GM21526 (cell line): ENCODE measurements around the gene HSD17B2.
"Not testable (repeated sequence)": the region's sequence is repeated elsewhere in the genome, so short reads cannot be mapped to it uniquely, and the experiment has no call there.

ENCODE experiments used
- ATAC-seq: cut with Tn5 transposase; IDR thresholded peaks from one replicate; pipeline ENCODE4 v1.9.1; 2021; ENCODE audit warnings: moderate library complexity; ENCODE audit not compliant: unreplicated experiment, low FRiP score

The HSD17B2 gene

GRCh38 chr16:82074019-82074558 lies 39.0 kb downstream of the HSD17B2 start:
- no peak for ATAC-seq

GRCh38 chr16:82078125-82078524 lies 43.1 kb downstream of the HSD17B2 start:
- ATAC-seq = no peak

DNA sequence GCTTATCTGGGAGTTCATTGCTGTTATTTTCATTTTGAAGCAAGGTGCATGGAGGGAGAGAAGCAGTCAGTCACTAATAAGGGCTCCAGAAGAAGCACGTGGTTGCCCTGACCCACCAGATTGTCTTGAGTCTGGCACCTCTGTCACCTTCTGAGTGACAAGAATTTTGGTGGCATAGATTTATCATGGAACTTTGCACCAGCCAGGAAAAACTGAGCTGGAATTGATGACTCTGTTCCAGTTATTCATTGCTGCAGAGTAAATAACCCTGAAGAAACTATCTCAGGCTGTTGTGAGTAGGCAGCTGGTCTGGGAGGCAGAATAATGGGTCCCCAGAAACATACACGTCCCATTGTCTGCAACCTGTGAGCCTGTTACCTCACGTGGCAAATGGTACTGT lies 44.8 kb downstream of the HSD17B2 start:
- ATAC-seq = no peak

DNA sequence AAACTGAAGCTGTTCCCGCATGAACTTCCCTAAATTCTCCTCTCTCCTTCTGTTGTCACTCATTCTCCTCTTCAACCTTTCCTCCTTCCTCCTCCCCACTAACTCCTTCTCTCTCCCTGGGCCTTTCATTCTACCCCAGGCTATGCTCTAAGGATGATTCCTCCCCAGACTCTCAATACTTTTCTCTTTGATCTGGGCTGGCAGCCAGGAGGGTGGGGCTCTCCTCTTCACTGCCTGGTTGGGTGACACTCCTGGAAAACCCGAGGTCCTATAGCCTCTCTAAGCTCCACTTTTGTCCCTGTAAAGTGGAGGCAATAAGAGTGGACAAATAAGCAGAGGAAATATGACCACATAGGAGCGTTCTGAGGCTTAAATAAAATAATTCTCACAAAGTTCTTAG lies 46.2 kb downstream of the HSD17B2 start:
- no peak for ATAC-seq

- no peak for ATAC-seq
Measured at GRCh38 chr16:82082097-82082496, 47.0 kb downstream of the HSD17B2 start.

- peak; percentile 59 for ATAC-seq
Measured at GRCh38 chr16:82082543-82083244, 47.6 kb downstream of the HSD17B2 start.

DNA sequence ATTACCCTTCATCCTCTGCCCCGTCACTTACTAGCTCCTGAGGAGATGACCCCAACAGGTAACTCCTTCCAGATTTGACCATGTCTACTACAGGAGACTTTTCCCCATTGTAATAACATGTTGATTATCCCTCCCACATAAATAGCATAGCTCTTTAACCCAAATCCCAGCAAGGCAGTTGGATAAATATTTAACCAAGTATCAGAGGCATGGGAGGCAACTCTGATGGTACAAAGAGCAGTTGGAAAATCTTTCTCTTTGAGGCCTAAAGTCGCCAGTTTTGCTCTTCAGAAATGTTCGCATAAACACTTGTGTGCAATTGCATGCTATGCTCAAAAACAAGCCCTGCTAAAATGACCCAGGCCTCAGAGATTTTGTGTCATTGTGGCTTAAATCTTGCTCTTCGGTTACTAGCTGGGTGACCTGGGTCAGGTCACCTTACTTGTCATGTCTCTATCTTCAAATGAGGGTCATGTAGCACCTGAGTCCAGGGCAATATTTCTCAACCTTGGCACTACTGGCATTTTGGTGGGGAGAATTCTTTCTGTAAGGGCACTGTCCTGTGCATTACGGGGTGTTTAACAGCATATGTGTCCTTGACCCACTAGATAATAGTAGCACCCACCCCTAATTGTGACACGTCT lies 48.8 kb downstream of the HSD17B2 start:
- ATAC-seq = no peak

GRCh38 chr16:82085011-82085779 lies 50.1 kb downstream of the HSD17B2 start:
- ATAC-seq = no peak

DNA sequence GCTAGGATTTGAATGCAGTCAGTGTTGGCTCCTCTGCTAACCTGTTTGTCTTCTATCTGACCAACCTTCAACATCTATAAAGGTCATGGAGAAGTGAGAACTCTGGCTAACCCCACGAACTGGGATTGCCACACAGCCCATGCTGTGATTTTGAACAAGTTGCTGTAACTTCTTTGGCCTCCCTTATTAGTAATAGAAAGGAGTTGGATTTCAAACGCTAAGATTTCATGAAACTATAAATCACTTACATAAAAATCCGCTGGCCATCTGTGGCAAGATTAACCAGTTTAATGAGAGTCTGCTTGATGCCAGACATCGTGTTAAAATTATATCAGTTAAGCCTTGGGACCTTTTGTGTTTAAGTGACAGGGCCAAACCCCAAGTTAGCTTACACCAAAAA lies 53.4 kb downstream of the HSD17B2 start:
- no peak for ATAC-seq

DNA sequence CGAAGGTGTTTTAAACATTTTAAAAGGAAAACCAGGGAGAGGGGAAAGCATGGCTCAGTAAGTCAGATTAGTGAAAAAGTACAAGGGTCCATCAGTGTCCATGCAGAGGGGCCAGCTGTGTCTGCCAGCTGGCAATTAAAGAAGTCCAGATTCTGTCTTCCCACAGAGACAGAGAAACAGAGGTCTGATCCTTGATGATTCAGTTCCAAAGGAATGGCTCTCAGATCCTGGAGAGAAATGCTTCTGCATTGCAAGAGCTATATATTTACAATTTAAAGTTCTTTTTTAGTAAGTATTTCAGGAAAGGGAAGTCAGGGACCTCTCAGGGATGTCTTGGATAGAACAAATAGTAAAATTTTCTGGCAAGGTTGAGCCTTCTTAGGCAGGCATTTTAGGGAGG lies 56.2 kb downstream of the HSD17B2 start:
- no peak for ATAC-seq

DNA sequence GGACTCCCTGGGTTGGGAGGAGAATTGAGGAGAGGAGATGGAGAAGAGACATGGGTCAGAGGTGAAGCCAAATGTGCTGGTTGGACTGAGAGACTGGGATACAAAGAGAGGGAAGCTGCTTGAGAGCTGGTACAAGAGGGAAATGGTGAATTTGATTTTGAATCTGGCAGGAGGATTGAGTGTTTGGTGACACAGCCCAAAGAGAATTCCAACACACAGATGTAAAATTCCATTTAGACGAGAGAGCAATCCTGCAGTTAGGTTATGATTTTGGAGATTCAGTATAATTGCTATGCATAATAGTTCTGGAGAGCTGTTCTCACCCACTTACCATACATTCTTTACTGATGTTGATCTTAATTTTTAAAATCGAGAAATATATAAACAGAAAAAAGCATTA lies 57.7 kb downstream of the HSD17B2 start:
- ATAC-seq = no peak

DNA sequence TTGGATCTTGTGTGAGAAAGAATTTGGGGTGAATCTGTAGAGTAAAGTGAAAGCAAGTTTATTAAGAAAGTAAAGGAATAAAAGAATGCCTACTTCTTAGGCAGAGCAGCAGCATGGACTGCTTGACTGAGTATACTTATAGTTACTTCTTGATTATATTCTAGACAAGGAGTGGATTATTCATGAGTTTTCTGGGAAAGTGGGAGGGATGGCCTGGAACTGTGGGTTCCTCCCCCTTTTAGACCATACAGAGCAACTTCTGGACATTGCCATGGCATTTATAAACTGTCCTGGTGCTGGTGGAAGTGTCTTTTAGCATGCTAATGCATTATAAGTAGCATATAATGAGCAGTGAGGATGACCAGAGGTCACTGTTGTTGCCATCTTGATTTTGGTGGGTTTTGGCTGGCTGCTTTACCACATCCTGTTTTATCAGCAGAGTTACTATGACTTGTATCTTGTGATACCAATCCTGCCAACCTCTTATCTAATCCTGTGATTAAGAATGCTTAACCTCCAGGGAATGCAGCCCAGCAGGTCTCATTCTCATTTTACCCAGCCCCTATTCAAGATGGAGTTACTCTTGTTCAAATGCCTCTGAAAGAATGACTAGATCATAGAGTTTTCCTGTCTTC lies 58.7 kb downstream of the HSD17B2 start:
- no peak for ATAC-seq

- no peak for ATAC-seq
Measured at GRCh38 chr16:82094942-82095540, 60.0 kb downstream of the HSD17B2 start.

DNA sequence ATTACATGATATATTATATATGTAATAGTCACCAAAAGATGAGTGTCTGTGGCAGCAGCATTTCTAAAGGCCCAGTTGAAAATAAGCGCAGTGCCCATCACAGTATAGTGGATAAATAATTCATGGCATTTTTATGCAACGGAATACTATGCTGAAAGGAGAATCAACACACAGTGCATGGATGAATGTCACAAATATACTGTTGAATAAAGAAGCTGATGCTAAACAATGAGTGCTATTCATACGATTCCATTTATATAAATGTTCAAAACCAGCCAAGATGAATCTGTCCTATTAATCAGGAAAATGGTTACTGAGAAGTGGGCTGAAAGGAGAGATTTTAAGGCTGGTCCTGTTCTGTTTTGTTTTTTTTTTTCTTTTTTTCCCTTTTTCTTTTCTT lies 61.6 kb downstream of the HSD17B2 start:
- no peak for ATAC-seq

GRCh38 chr16:82105107-82105506 lies 70.1 kb downstream of the HSD17B2 start:
- ATAC-seq = no peak

DNA sequence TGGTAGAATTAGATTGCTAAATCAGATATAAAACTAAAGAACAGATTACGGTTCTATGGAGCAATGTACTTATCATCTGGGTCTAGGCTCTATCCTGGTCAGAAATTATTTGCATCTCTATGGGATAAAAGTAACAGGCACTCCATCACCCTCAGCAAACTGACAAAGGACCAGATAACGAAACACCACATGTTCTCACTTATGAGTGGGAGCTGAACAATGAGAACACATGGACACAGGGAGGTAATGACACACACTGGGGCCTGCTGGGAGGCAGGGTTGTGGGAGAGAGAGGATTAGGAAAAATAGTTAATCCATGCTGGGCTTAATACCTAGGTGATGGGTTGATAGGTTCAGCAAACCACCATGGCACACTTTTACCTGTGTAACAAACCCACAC lies 73.0 kb downstream of the HSD17B2 start:
- no peak for ATAC-seq

- no peak for ATAC-seq
Measured at GRCh38 chr16:82108774-82109173, 73.7 kb downstream of the HSD17B2 start.

- ATAC-seq = not testable (repeated sequence)
Measured at GRCh38 chr16:82109266-82109665, 74.2 kb downstream of the HSD17B2 start.

GRCh38 chr16:82111944-82112343 lies 76.9 kb downstream of the HSD17B2 start:
- ATAC-seq = no peak

GRCh38 chr16:82113741-82114140 lies 78.7 kb downstream of the HSD17B2 start:
- ATAC-seq = no peak
